Measurements from ENCODE around the gene SUGP2.

GRCh38 chr19:19054939-19055440 lies 21.7 kb upstream of the SUGP2 start:
- TF ChIP-seq CTCF (conservative IDR thresholded peaks at IDR 0.05; ENCODE audit: low read depth, low read length) (no peak), EZH2 (IDR thresholded peaks at IDR 0.05; ENCODE audit: low read length, unreplicated experiment) (no peak)

Data from PC-3 (cell line).